Measurements from ENCODE around the gene SPATS2L.
A peak's percentile ranks its signal among the peaks of the same experiment; 100 is the strongest.

SPATS2L gene

DNA sequence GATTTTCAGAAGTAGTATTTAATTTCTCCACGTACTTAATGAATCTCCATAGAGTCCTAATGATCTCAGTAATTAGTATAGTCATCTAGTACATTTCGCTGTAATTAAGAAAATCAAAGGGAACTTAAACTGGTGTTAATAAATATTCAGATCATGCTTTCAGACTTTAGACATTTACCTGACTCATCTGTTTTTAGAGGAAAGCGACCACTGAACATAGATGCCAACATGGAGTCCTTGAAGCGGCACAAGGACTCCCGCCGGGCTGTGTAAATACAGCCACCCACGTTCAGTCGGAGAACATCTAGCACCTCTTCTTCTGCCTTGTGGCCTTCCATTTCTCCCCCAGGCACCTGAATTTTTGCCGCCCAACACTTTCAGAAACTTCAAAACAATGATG lies 200.2 kb downstream of the SPATS2L start:
- Histone ChIP-seq H3K9me3 (ENCODE audit: severe bottlenecking) (no peaks in the 10 kb centered on the region), H3K36me3 (no peaks in the 10 kb centered on the region), H3K4me3 (ENCODE audit: low read depth, low read length) (no peak overlapping the region), H3K27me3 (ENCODE audit: insufficient read depth, low read depth, severe bottlenecking) (no peaks in the 10 kb centered on the region), H3K27ac (no peak overlapping the region)
- no peak for DNase-seq
- TF ChIP-seq CTCF (IDR thresholded peaks at IDR 0.05; ENCODE audit: low read depth, low read length): no peak

- no peak for TF ChIP-seq CTCF (IDR thresholded peaks at IDR 0.05; ENCODE audit: low read depth, low read length)
- H3K4me3 ChIP-seq (ENCODE audit: low read depth, low read length): no peak overlapping the region
- H3K9me3 ChIP-seq (ENCODE audit: severe bottlenecking): no peaks in the 10 kb centered on the region
- no peak overlapping the region for H3K27ac ChIP-seq
- no peaks in the 10 kb centered on the region for H3K27me3 ChIP-seq (ENCODE audit: insufficient read depth, low read depth, severe bottlenecking)
- DNase-seq: no peak
- H3K36me3 ChIP-seq: no peaks in the 10 kb centered on the region
Measured at GRCh38 chr2:200507179-200507578, 200.7 kb downstream of the SPATS2L start.

GRCh38 chr2:200509235-200509611 lies 202.7 kb downstream of the SPATS2L start:
- H3K27ac ChIP-seq: peak overlapping the region; percentile 84

GRCh38 chr2:200509612-200510433 lies 203.3 kb downstream of the SPATS2L start, which contains the start of gene KCTD18:
Gene KCTD18, minus strand, starts transcription at chr2:200510068. Its CDS starts 3,052 bp downstream, at chr2:200507016.
- TF ChIP-seq CTCF (IDR thresholded peaks at IDR 0.05; ENCODE audit: low read depth, low read length): peak; percentile 86
- no peaks in the 10 kb centered on the region for H3K27me3 ChIP-seq (ENCODE audit: insufficient read depth, low read depth, severe bottlenecking)
- peak within 1 kb of the TSS; percentile 89 for H3K4me3 ChIP-seq (ENCODE audit: low read depth, low read length)
- peak within 1 kb of the TSS; percentile 84 for H3K27ac ChIP-seq
- no peaks in the 10 kb centered on the region for H3K9me3 ChIP-seq (ENCODE audit: severe bottlenecking)
- no peaks in the 10 kb centered on the region for H3K36me3 ChIP-seq
- DNase-seq: peak; percentile 95

More at GRCh38 chr2:200509235-200509611, 202.7 kb downstream of the SPATS2L start:
- no peak for DNase-seq
- H3K4me3 ChIP-seq (ENCODE audit: low read depth, low read length): peak overlapping the region; percentile 89
- no peaks in the 10 kb centered on the region for H3K27me3 ChIP-seq (ENCODE audit: insufficient read depth, low read depth, severe bottlenecking)
- no peak for TF ChIP-seq CTCF (IDR thresholded peaks at IDR 0.05; ENCODE audit: low read depth, low read length)
- no peaks in the 10 kb centered on the region for H3K36me3 ChIP-seq
- no peaks in the 10 kb centered on the region for H3K9me3 ChIP-seq (ENCODE audit: severe bottlenecking)

DNA sequence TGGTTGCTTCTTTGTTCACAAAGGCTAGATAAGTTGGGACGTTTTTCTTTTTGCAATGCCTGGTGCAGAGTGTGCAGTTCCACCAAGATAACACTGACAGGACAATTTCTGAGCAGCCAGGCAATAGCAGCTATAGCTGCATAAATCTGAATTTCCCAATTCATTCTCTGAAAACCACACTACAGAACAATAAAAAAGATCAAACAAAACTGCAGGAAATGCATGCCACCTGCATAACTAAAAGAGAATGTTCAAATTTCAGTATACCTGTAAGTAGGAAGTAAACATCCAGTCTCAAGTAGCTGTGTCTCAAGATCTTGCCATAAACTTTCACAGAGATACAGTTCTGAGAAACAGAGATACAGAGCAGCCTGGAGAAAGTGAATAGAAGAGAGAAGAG lies 208.7 kb downstream of the SPATS2L start:
- no peaks in the 10 kb centered on the region for H3K36me3 ChIP-seq
- no peak overlapping the region for H3K4me3 ChIP-seq (ENCODE audit: low read depth, low read length)
- no peaks in the 10 kb centered on the region for H3K9me3 ChIP-seq (ENCODE audit: severe bottlenecking)
- no peak for DNase-seq
- no peak overlapping the region for H3K27ac ChIP-seq
- no peak for TF ChIP-seq CTCF (IDR thresholded peaks at IDR 0.05; ENCODE audit: low read depth, low read length)
- no peaks in the 10 kb centered on the region for H3K27me3 ChIP-seq (ENCODE audit: insufficient read depth, low read depth, severe bottlenecking)

All from WERI-Rb-1 (cell line).